ENCODE measurements around the gene FUT8.

FUT8 gene

GRCh38 chr14:65755331-65755730 is 342.8 kb downstream of the FUT8 start:
- H3K4me2 ChIP-seq (ENCODE audit: low read length) = no peak overlapping the region
- no peaks in the 10 kb centered on the region for H3K9me3 ChIP-seq (replicated peaks; ENCODE audit: low read length)
- H3K9ac ChIP-seq (ENCODE audit: low read depth, low read length) = no peak overlapping the region
- H3K4me1 ChIP-seq (ENCODE audit: control insufficient read depth, insufficient read depth, low read length) = no peaks in the 10 kb centered on the region
- H3K4me3 ChIP-seq (ENCODE audit: low read length) = no peak overlapping the region
- no peaks in the 10 kb centered on the region for H3K36me3 ChIP-seq (ENCODE audit: insufficient read depth, low read length)
- H3K27me3 ChIP-seq (ENCODE audit: control insufficient read depth, insufficient read depth, low read length) = no peaks in the 10 kb centered on the region

DNA sequence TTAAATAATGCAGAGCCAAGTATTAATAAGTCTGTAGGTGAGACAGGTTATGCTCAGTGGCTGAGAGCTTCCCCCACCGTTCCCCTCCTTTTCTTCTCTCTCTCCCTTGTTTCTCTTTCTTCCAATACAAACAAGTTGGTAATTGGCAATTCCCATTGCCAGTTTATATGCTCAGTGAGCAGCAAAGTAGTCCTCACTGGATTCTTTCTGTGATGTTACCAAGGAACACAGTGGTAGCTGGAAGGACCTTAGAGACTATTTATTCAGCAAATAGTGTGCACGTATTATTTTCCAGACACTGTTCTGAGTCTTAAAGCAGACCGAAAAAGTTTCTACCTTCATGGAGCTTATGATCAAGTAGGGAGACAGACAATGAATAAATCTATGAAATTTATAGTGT is 344.4 kb downstream of the FUT8 start:
- Histone ChIP-seq H3K4me2 (ENCODE audit: low read length) (no peak overlapping the region), H3K27me3 (ENCODE audit: control insufficient read depth, insufficient read depth, low read length) (no peaks in the 10 kb centered on the region), H3K9me3 (replicated peaks; ENCODE audit: low read length) (no peaks in the 10 kb centered on the region), H3K4me1 (ENCODE audit: control insufficient read depth, insufficient read depth, low read length) (no peaks in the 10 kb centered on the region), H3K4me3 (ENCODE audit: low read length) (no peak overlapping the region), H3K36me3 (ENCODE audit: insufficient read depth, low read length) (no peaks in the 10 kb centered on the region), H3K9ac (ENCODE audit: low read depth, low read length) (no peak overlapping the region)

GRCh38 chr14:65769151-65769550 is 356.6 kb downstream of the FUT8 start:
- H3K4me1 ChIP-seq (ENCODE audit: control insufficient read depth, insufficient read depth, low read length) = no peaks in the 10 kb centered on the region
- H3K4me2 ChIP-seq (ENCODE audit: low read length) = no peak overlapping the region
- no peak overlapping the region for H3K9ac ChIP-seq (ENCODE audit: low read depth, low read length)
- peaks cover 10% of the 10 kb centered on the region for H3K27me3 ChIP-seq (ENCODE audit: control insufficient read depth, insufficient read depth, low read length)
- H3K9me3 ChIP-seq (replicated peaks; ENCODE audit: low read length) = no peaks in the 10 kb centered on the region
- no peaks in the 10 kb centered on the region for H3K36me3 ChIP-seq (ENCODE audit: insufficient read depth, low read length)
- no peak overlapping the region for H3K4me3 ChIP-seq (ENCODE audit: low read length)

- Histone ChIP-seq H3K4me2 (ENCODE audit: low read length) (no peak overlapping the region), H3K9me3 (replicated peaks; ENCODE audit: low read length) (no peaks in the 10 kb centered on the region), H3K4me1 (ENCODE audit: control insufficient read depth, insufficient read depth, low read length) (no peaks in the 10 kb centered on the region)
Observed at GRCh38 chr14:65770681-65771080, 358.2 kb downstream of the FUT8 start.

GRCh38 chr14:65771271-65771670 is 358.7 kb downstream of the FUT8 start:
- Histone ChIP-seq H3K9ac (ENCODE audit: low read depth, low read length) (no peak overlapping the region), H3K4me2 (ENCODE audit: low read length) (no peak overlapping the region), H3K4me1 (ENCODE audit: control insufficient read depth, insufficient read depth, low read length) (no peaks in the 10 kb centered on the region), H3K9me3 (replicated peaks; ENCODE audit: low read length) (no peaks in the 10 kb centered on the region), H3K27me3 (ENCODE audit: control insufficient read depth, insufficient read depth, low read length) (peaks cover 4% of the 10 kb centered on the region), H3K36me3 (ENCODE audit: insufficient read depth, low read length) (no peaks in the 10 kb centered on the region), H3K4me3 (ENCODE audit: low read length) (no peak overlapping the region)

More at GRCh38 chr14:65770681-65771080, 358.2 kb downstream of the FUT8 start:
- H3K36me3 ChIP-seq (ENCODE audit: insufficient read depth, low read length) = no peaks in the 10 kb centered on the region
- H3K27me3 ChIP-seq (ENCODE audit: control insufficient read depth, insufficient read depth, low read length) = peaks cover 4% of the 10 kb centered on the region
- no peak overlapping the region for H3K4me3 ChIP-seq (ENCODE audit: low read length)
- no peak overlapping the region for H3K9ac ChIP-seq (ENCODE audit: low read depth, low read length)

GRCh38 chr14:65772466-65772865 is 359.9 kb downstream of the FUT8 start:
- H3K36me3 ChIP-seq (ENCODE audit: insufficient read depth, low read length) = no peaks in the 10 kb centered on the region
- peaks cover 4% of the 10 kb centered on the region for H3K27me3 ChIP-seq (ENCODE audit: control insufficient read depth, insufficient read depth, low read length)
- no peak overlapping the region for H3K9ac ChIP-seq (ENCODE audit: low read depth, low read length)
- H3K4me1 ChIP-seq (ENCODE audit: control insufficient read depth, insufficient read depth, low read length) = no peaks in the 10 kb centered on the region
- no peak overlapping the region for H3K4me3 ChIP-seq (ENCODE audit: low read length)
- no peaks in the 10 kb centered on the region for H3K9me3 ChIP-seq (replicated peaks; ENCODE audit: low read length)
- no peak overlapping the region for H3K4me2 ChIP-seq (ENCODE audit: low read length)

DNA sequence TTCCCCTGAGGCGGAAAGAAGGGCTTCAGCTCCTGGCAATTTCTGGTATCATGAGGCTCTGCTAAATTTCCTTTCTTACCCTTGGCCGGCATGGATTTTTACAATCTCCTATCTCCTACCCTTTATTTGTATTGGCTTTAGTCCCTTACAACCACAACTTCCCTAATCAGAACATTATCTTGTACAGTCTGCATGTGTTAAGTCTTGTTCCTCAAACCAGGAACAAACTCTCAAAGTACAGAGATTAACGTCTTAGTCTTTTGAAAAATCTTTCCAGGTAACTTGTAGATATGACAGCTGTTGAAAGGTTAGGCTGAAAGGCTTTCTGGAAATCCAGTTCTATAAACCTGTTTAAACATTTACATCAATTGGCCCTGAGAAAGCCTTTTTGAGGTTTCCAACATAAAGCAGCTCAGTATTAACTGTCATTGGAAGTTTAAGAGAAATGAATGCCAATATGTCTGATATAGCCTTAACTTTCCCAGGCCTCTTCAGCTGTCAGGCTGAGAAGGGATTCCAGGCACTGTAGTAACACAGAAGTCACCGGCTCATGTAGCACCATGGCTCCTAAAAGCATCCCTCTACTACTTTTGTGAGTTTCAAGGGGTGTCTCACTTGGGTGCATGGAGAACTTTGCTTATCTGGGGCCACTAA is 360.5 kb downstream of the FUT8 start:
- H3K27me3 ChIP-seq (ENCODE audit: control insufficient read depth, insufficient read depth, low read length) = no peaks in the 10 kb centered on the region
- no peak overlapping the region for H3K4me3 ChIP-seq (ENCODE audit: low read length)
- no peaks in the 10 kb centered on the region for H3K9me3 ChIP-seq (replicated peaks; ENCODE audit: low read length)
- H3K36me3 ChIP-seq (ENCODE audit: insufficient read depth, low read length) = no peaks in the 10 kb centered on the region
- H3K9ac ChIP-seq (ENCODE audit: low read depth, low read length) = no peak overlapping the region
- no peaks in the 10 kb centered on the region for H3K4me1 ChIP-seq (ENCODE audit: control insufficient read depth, insufficient read depth, low read length)
- no peak overlapping the region for H3K4me2 ChIP-seq (ENCODE audit: low read length)

DNA sequence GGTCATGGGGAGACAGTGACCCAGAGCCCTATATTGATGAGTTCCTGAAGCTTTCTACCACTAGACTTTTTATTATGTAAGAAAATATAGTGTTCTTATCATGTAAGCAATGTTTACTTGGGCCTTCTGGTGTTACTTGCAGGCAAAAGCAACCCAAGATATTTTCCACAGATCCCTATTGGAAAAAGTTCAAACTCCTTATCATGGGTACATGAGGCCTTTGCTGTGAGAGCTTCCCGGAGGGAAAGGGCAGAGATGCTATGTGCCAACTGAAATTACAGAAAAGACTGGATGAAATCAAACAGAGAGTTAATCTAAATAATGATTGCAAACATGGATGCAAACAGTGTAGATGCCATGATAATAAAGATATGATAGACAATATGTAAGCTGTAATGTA is 361.5 kb downstream of the FUT8 start:
- Histone ChIP-seq H3K27me3 (ENCODE audit: control insufficient read depth, insufficient read depth, low read length) (no peaks in the 10 kb centered on the region), H3K4me1 (ENCODE audit: control insufficient read depth, insufficient read depth, low read length) (no peaks in the 10 kb centered on the region), H3K9ac (ENCODE audit: low read depth, low read length) (no peak overlapping the region), H3K36me3 (ENCODE audit: insufficient read depth, low read length) (no peaks in the 10 kb centered on the region), H3K4me3 (ENCODE audit: low read length) (no peak overlapping the region), H3K4me2 (ENCODE audit: low read length) (no peak overlapping the region), H3K9me3 (replicated peaks; ENCODE audit: low read length) (no peaks in the 10 kb centered on the region)

GRCh38 chr14:65776193-65776852 is 363.8 kb downstream of the FUT8 start:
- H3K36me3 ChIP-seq (ENCODE audit: insufficient read depth, low read length) = no peaks in the 10 kb centered on the region
- H3K9me3 ChIP-seq (replicated peaks; ENCODE audit: low read length) = no peaks in the 10 kb centered on the region
- no peak overlapping the region for H3K4me2 ChIP-seq (ENCODE audit: low read length)
- H3K27me3 ChIP-seq (ENCODE audit: control insufficient read depth, insufficient read depth, low read length) = peaks cover 9% of the 10 kb centered on the region
- H3K9ac ChIP-seq (ENCODE audit: low read depth, low read length) = no peak overlapping the region
- no peak overlapping the region for H3K4me3 ChIP-seq (ENCODE audit: low read length)
- H3K4me1 ChIP-seq (ENCODE audit: control insufficient read depth, insufficient read depth, low read length) = no peaks in the 10 kb centered on the region

DNA sequence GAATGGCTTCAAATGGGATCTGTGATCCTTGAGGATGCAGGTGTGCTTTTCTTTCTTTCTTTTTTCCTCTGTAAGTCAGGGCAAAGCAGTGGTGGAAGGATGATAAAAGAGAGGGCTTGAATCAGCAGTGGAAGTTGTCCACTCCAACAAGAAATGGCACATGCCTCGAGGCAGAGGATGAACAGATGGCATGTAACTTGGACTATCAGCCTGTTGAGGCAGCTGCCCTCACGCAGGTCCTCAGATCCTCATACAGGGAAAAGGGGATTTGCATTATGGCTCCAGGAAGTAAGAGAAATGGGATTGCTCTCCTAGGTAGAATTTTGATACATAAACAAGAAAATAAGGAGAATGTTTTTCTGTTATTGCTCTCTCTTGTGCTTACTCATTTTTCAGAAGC is 368.0 kb downstream of the FUT8 start:
- no peaks in the 10 kb centered on the region for H3K36me3 ChIP-seq (ENCODE audit: insufficient read depth, low read length)
- peaks cover 9% of the 10 kb centered on the region for H3K27me3 ChIP-seq (ENCODE audit: control insufficient read depth, insufficient read depth, low read length)
- H3K9ac ChIP-seq (ENCODE audit: low read depth, low read length) = no peak overlapping the region
- H3K4me2 ChIP-seq (ENCODE audit: low read length) = no peak overlapping the region
- no peaks in the 10 kb centered on the region for H3K9me3 ChIP-seq (replicated peaks; ENCODE audit: low read length)
- no peak overlapping the region for H3K4me3 ChIP-seq (ENCODE audit: low read length)
- H3K4me1 ChIP-seq (ENCODE audit: control insufficient read depth, insufficient read depth, low read length) = no peaks in the 10 kb centered on the region

GRCh38 chr14:65783101-65783500 is 370.6 kb downstream of the FUT8 start:
- H3K36me3 ChIP-seq (ENCODE audit: insufficient read depth, low read length) = no peaks in the 10 kb centered on the region
- H3K4me1 ChIP-seq (ENCODE audit: control insufficient read depth, insufficient read depth, low read length) = no peaks in the 10 kb centered on the region
- H3K4me2 ChIP-seq (ENCODE audit: low read length) = no peak overlapping the region
- H3K9ac ChIP-seq (ENCODE audit: low read depth, low read length) = no peak overlapping the region
- H3K27me3 ChIP-seq (ENCODE audit: control insufficient read depth, insufficient read depth, low read length) = peaks cover 9% of the 10 kb centered on the region
- H3K9me3 ChIP-seq (replicated peaks; ENCODE audit: low read length) = no peaks in the 10 kb centered on the region
- H3K4me3 ChIP-seq (ENCODE audit: low read length) = no peak overlapping the region

DNA sequence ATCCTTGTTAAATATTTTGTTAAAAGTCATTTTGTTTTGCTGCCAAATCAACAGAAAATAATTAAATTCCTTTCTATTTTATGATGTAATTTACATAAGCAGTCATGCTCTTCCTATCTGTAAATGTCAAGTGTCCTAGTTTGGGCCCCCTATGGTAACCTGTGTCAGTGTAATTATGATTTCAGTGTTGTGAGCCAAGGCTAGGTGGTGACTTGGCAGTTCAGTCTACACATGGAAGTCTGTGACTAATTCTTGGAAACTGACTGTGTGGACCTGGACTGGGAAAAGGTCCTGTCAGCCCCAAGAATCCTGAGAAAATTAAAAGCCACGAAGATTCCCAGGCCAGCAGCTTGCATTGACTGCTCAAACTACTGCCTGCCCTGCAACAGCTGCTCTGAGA is 371.0 kb downstream of the FUT8 start:
- Histone ChIP-seq H3K4me2 (ENCODE audit: low read length) (no peak overlapping the region), H3K27me3 (ENCODE audit: control insufficient read depth, insufficient read depth, low read length) (peaks cover 9% of the 10 kb centered on the region), H3K36me3 (ENCODE audit: insufficient read depth, low read length) (no peaks in the 10 kb centered on the region), H3K9ac (ENCODE audit: low read depth, low read length) (no peak overlapping the region), H3K4me1 (ENCODE audit: control insufficient read depth, insufficient read depth, low read length) (no peaks in the 10 kb centered on the region), H3K9me3 (replicated peaks; ENCODE audit: low read length) (no peaks in the 10 kb centered on the region), H3K4me3 (ENCODE audit: low read length) (no peak overlapping the region)

All from skeletal muscle satellite cell (primary cell).